ENCODE measurements around the gene TMEM69.
"Not testable (repeated sequence)": the region's sequence is repeated elsewhere in the genome, so short reads cannot be mapped to it uniquely, and the experiment has no call there.

Gene TMEM69

GRCh38 chr1:45717386-45717785 is 29.4 kb downstream of the TMEM69 start:
- H3K27ac ChIP-seq (ENCODE audit: low read length); H3K4me1 ChIP-seq (ENCODE audit: insufficient read depth, low read length): not testable (repeated sequence)

GRCh38 chr1:45718289-45718688 is 30.3 kb downstream of the TMEM69 start:
- Histone ChIP-seq H3K9ac (ENCODE audit: low read depth, low read length) (no peak overlapping the region), H3K27me3 (ENCODE audit: insufficient read depth, low read length) (no peaks in the 10 kb centered on the region), H3K4me3 (ENCODE audit: low read length) (no peak overlapping the region), H3K9me3 (ENCODE audit: insufficient read depth, low read depth, low read length) (no peaks in the 10 kb centered on the region; the same call in 1 of the 2 replicates), H3K27ac (ENCODE audit: low read length) (no peak overlapping the region), H3K4me1 (ENCODE audit: insufficient read depth, low read length) (no peaks in the 10 kb centered on the region), H3K36me3 (ENCODE audit: insufficient read depth, low read depth, low read length) (no peaks in the 10 kb centered on the region)

More at GRCh38 chr1:45717386-45717785, 29.4 kb downstream of the TMEM69 start:
- not testable (repeated sequence) for H3K4me3 ChIP-seq (ENCODE audit: low read length); H3K36me3 ChIP-seq (ENCODE audit: insufficient read depth, low read depth, low read length); H3K9ac ChIP-seq (ENCODE audit: low read depth, low read length); H3K27me3 ChIP-seq (ENCODE audit: insufficient read depth, low read length); H3K9me3 ChIP-seq (ENCODE audit: insufficient read depth, low read depth, low read length)

- Histone ChIP-seq H3K4me3 (ENCODE audit: low read length) (no peak overlapping the region), H3K27ac (ENCODE audit: low read length) (no peak overlapping the region), H3K36me3 (ENCODE audit: insufficient read depth, low read depth, low read length) (no peaks in the 10 kb centered on the region), H3K27me3 (ENCODE audit: insufficient read depth, low read length) (no peaks in the 10 kb centered on the region), H3K4me1 (ENCODE audit: insufficient read depth, low read length) (no peaks in the 10 kb centered on the region), H3K9me3 (ENCODE audit: insufficient read depth, low read depth, low read length) (no peaks in the 10 kb centered on the region; the same call in 1 of the 2 replicates), H3K9ac (ENCODE audit: low read depth, low read length) (no peak overlapping the region)
Measured at GRCh38 chr1:45721207-45721606, 33.2 kb downstream of the TMEM69 start.

GRCh38 chr1:45722809-45723208 is 34.8 kb downstream of the TMEM69 start:
- Histone ChIP-seq H3K4me3 (ENCODE audit: low read length) (no peak overlapping the region), H3K9me3 (ENCODE audit: insufficient read depth, low read depth, low read length) (no peaks in the 10 kb centered on the region; the same call in 1 of the 2 replicates), H3K27me3 (ENCODE audit: insufficient read depth, low read length) (no peaks in the 10 kb centered on the region), H3K4me1 (ENCODE audit: insufficient read depth, low read length) (no peaks in the 10 kb centered on the region), H3K9ac (ENCODE audit: low read depth, low read length) (no peak overlapping the region), H3K36me3 (ENCODE audit: insufficient read depth, low read depth, low read length) (no peaks in the 10 kb centered on the region), H3K27ac (ENCODE audit: low read length) (no peak overlapping the region)

- no peak overlapping the region for H3K27ac ChIP-seq (ENCODE audit: low read length)
- no peaks in the 10 kb centered on the region for H3K27me3 ChIP-seq (ENCODE audit: insufficient read depth, low read length)
- no peaks in the 10 kb centered on the region; the same call in 1 of the 2 replicates for H3K9me3 ChIP-seq (ENCODE audit: insufficient read depth, low read depth, low read length)
Measured at GRCh38 chr1:45723248-45723930, 35.4 kb downstream of the TMEM69 start.

GRCh38 chr1:45726007-45726406 is 38.0 kb downstream of the TMEM69 start:
- H3K4me3 ChIP-seq (ENCODE audit: low read length); H3K4me1 ChIP-seq (ENCODE audit: insufficient read depth, low read length); H3K9ac ChIP-seq (ENCODE audit: low read depth, low read length); H3K27ac ChIP-seq (ENCODE audit: low read length); H3K9me3 ChIP-seq (ENCODE audit: insufficient read depth, low read depth, low read length); H3K27me3 ChIP-seq (ENCODE audit: insufficient read depth, low read length); H3K36me3 ChIP-seq (ENCODE audit: insufficient read depth, low read depth, low read length): not testable (repeated sequence)

More at GRCh38 chr1:45723248-45723930, 35.4 kb downstream of the TMEM69 start:
- no peaks in the 10 kb centered on the region for H3K4me1 ChIP-seq (ENCODE audit: insufficient read depth, low read length)
- H3K36me3 ChIP-seq (ENCODE audit: insufficient read depth, low read depth, low read length) = no peaks in the 10 kb centered on the region
- no peak overlapping the region for H3K4me3 ChIP-seq (ENCODE audit: low read length)
- H3K9ac ChIP-seq (ENCODE audit: low read depth, low read length) = no peak overlapping the region

- Histone ChIP-seq H3K27me3 (ENCODE audit: insufficient read depth, low read length) (no peaks in the 10 kb centered on the region), H3K4me3 (ENCODE audit: low read length) (no peak overlapping the region), H3K9me3 (ENCODE audit: insufficient read depth, low read depth, low read length) (no peaks in the 10 kb centered on the region), H3K36me3 (ENCODE audit: insufficient read depth, low read depth, low read length) (no peaks in the 10 kb centered on the region), H3K4me1 (ENCODE audit: insufficient read depth, low read length) (no peaks in the 10 kb centered on the region), H3K9ac (ENCODE audit: low read depth, low read length) (no peak overlapping the region), H3K27ac (ENCODE audit: low read length) (no peak overlapping the region)
Measured at GRCh38 chr1:45730075-45730779, 42.2 kb downstream of the TMEM69 start.

GRCh38 chr1:45730780-45731319 is 42.9 kb downstream of the TMEM69 start:
- Histone ChIP-seq H3K9me3 (ENCODE audit: insufficient read depth, low read depth, low read length) (no peaks in the 10 kb centered on the region), H3K4me1 (ENCODE audit: insufficient read depth, low read length) (no peaks in the 10 kb centered on the region), H3K9ac (ENCODE audit: low read depth, low read length) (no peak overlapping the region), H3K27ac (ENCODE audit: low read length) (no peak overlapping the region), H3K27me3 (ENCODE audit: insufficient read depth, low read length) (no peaks in the 10 kb centered on the region), H3K4me3 (ENCODE audit: low read length) (no peak overlapping the region), H3K36me3 (ENCODE audit: insufficient read depth, low read depth, low read length) (no peaks in the 10 kb centered on the region)

GRCh38 chr1:45739137-45739536 is 51.2 kb downstream of the TMEM69 start:
- Histone ChIP-seq H3K9ac (ENCODE audit: low read depth, low read length) (no peak overlapping the region), H3K9me3 (ENCODE audit: insufficient read depth, low read depth, low read length) (no peaks in the 10 kb centered on the region), H3K27me3 (ENCODE audit: insufficient read depth, low read length) (no peaks in the 10 kb centered on the region), H3K4me3 (ENCODE audit: low read length) (no peak overlapping the region), H3K4me1 (ENCODE audit: insufficient read depth, low read length) (no peaks in the 10 kb centered on the region), H3K36me3 (ENCODE audit: insufficient read depth, low read depth, low read length) (peaks cover 9% of the 10 kb centered on the region; the same call in 1 of the 2 replicates), H3K27ac (ENCODE audit: low read length) (no peak overlapping the region)

GRCh38 chr1:45739641-45740156 is 51.7 kb downstream of the TMEM69 start:
- H3K27ac ChIP-seq (ENCODE audit: low read length); H3K4me3 ChIP-seq (ENCODE audit: low read length); H3K4me1 ChIP-seq (ENCODE audit: insufficient read depth, low read length); H3K9ac ChIP-seq (ENCODE audit: low read depth, low read length); H3K9me3 ChIP-seq (ENCODE audit: insufficient read depth, low read depth, low read length); H3K36me3 ChIP-seq (ENCODE audit: insufficient read depth, low read depth, low read length); H3K27me3 ChIP-seq (ENCODE audit: insufficient read depth, low read length): not testable (repeated sequence)
